Caco-2 (cell line): ENCODE results near the gene ABCC5. TPM values are rescaled to one million over a fixed set of nuclear protein-coding genes. Genes with fewer than 3 reads are reported as not detected.

Experiments
- BruUV-seq: library from RNA; stranded (reverse); fragments of 400-500 nt; replicated peaks from 2 replicates; lab custom pipeline; 2021; lab: Mats Ljungman, UMichigan
- CTCF ChIA-PET: fragments of 300-600 bp; sonication (Branson Sonifier 250); formaldehyde crosslinking; loops from one replicate; lab custom pipeline; 2022; ENCODE audit warnings: antibody characterized with exemption; lab: Charles Lee
- POLR2A ChIA-PET: fragments of 300-600 bp; sonication (Branson Sonifier 250); formaldehyde crosslinking; loops from one replicate; lab custom pipeline; 2022; ENCODE audit warnings: antibody characterized with exemption; lab: Charles Lee
- DNase-seq, 2 experiments: peaks; one replicate each; pipeline versions ENCODE4 v3.0.0 to v3.0.0-alpha.2; 2020 to 2022
- H3K27me3 ChIP-seq: replicated peaks from 2 replicates; pipeline ENCODE4 v1.6.0; 2011; ENCODE audit warnings: low read length; ENCODE audit not compliant: control insufficient read depth, insufficient read depth
- H3K36me3 ChIP-seq: 2 replicates; pipeline ENCODE4 v1.5.1; 2011; ENCODE audit warnings: low read length; ENCODE audit not compliant: control insufficient read depth, insufficient read depth
- H3K4me1 ChIP-seq: fragments of 250-450 bp; sonication (Bioruptor Pico); 2 replicates; pipeline ENCODE4 v1.5.1; 2020; ENCODE audit warnings: mild to moderate bottlenecking
- H3K4me3 ChIP-seq: 2 replicates; pipeline ENCODE4 v1.5.1; 2011; ENCODE audit warnings: low read depth, mild to moderate bottlenecking, control low read depth, low read length
- H3K9me3 ChIP-seq: fragments of 250-450 bp; sonication (Bioruptor Pico); 2 replicates; pipeline ENCODE4 v1.5.1; 2020; ENCODE audit warnings: mild to moderate bottlenecking, moderate library complexity
- H3K27ac Mint-ChIP-seq: one replicate; pipeline ENCODE4 v1.8.0; 2022; ENCODE audit warnings: mixed read lengths; ENCODE audit not compliant: unreplicated experiment
- H3K27me3 Mint-ChIP-seq: one replicate; pipeline ENCODE4 v1.8.0; 2022; ENCODE audit warnings: mixed read lengths; ENCODE audit not compliant: insufficient read depth, unreplicated experiment
- H3K36me3 Mint-ChIP-seq: one replicate; pipeline ENCODE4 v1.8.0; 2022; ENCODE audit warnings: mild to moderate bottlenecking, mixed read lengths; ENCODE audit not compliant: insufficient read depth, unreplicated experiment
- H3K4me1 Mint-ChIP-seq: one replicate; pipeline ENCODE4 v1.8.0; 2022; ENCODE audit warnings: low read depth, mixed read lengths; ENCODE audit not compliant: unreplicated experiment
- H3K4me3 Mint-ChIP-seq: one replicate; pipeline ENCODE4 v1.8.0; 2022; ENCODE audit warnings: mild to moderate bottlenecking, moderate library complexity, mixed read lengths; ENCODE audit not compliant: unreplicated experiment
- H3K9me3 Mint-ChIP-seq: one replicate; pipeline ENCODE4 v1.8.0; 2022; ENCODE audit warnings: mixed read lengths; ENCODE audit not compliant: unreplicated experiment
- CTCF ChIP-seq, 2 experiments: fragments of 200-600 bp in 1 of 2; IDR thresholded peaks; 1 replicate in 1 of 2; 2 replicates in 1 of 2; pipeline versions ENCODE4 v1.5.1 to v1.8.0; 2011 to 2022; ENCODE audit warnings: antibody characterized with exemption in 1 of 2, control low read depth in 1 of 2, inconsistent platforms in 1 of 2, low read depth in 1 of 2, low read length in 1 of 2, mild to moderate bottlenecking in 1 of 2, moderate library complexity in 1 of 2; ENCODE audit not compliant: insufficient read depth in 1 of 2, severe bottlenecking in 1 of 2, unreplicated experiment in 1 of 2
- intact Hi-C: fragments of 100-400 bp; cut with micrococcal nuclease; formaldehyde crosslinking; loops from one replicate; pipeline ENCODE4 v1.10.0; 2022; ENCODE audit not compliant: unreplicated experiment
- total RNA-seq: library from RNA; stranded (reverse); gene quantifications from 2 replicates; pipeline ENCODE4 v1.2.3, GENCODE V29; 2022

The ABCC5 gene
- total RNA-seq, 1 experiment from 2014 or later: 21.3 TPM

GRCh38 chr3:183896610-183897009 is 121.1 kb downstream of the ABCC5 start:
- Mint-ChIP-seq H3K4me1 (no peaks in the 10 kb centered on the region), H3K27ac (no peak overlapping the region), H3K27me3 (no peaks in the 10 kb centered on the region), H3K9me3 (peaks cover 8% of the 10 kb centered on the region), H3K36me3 (no peaks in the 10 kb centered on the region), H3K4me3 (no peak overlapping the region)
- H3K36me3 ChIP-seq: no peaks in the 10 kb centered on the region
- intact Hi-C loops: loop anchor here (5.0 kb wide), 1 partner anchor 236 kb away; no protein-coding TSS in a partner anchor
- no TSS peak for BruUV-seq
- DNase-seq: no peak
- CTCF ChIA-PET: interaction anchor here (0.6 to 2.2 kb wide), 3 partner anchors 121 to 238 kb away, joined by 3 to 11 read pairs (median 3); partner anchors contain the start of genes ABCC5 and EIF2B5
- H3K27me3 ChIP-seq: no peaks in the 10 kb centered on the region
- H3K4me1 ChIP-seq: peaks cover 7% of the 10 kb centered on the region; the same call in 1 of the 2 replicates
- no peak for TF ChIP-seq CTCF (IDR thresholded peaks at IDR 0.05; ENCODE audit: insufficient read depth in 1 of 2, low read depth in 1 of 2, low read length in 1 of 2, severe bottlenecking in 1 of 2, unreplicated experiment in 1 of 2)
- POLR2A ChIA-PET: no interaction called here
- no peak overlapping the region for H3K4me3 ChIP-seq
- H3K9me3 ChIP-seq: 0 out of 2 replicates have a peak, but pooled peaks cover 4% of the 10 kb centered on the region

GRCh38 chr3:183896184-183896583 is 121.5 kb downstream of the ABCC5 start:
- H3K36me3 ChIP-seq: no peaks in the 10 kb centered on the region
- Mint-ChIP-seq H3K27me3 (no peaks in the 10 kb centered on the region), H3K9me3 (peaks cover 8% of the 10 kb centered on the region), H3K27ac (no peak overlapping the region), H3K4me1 (no peaks in the 10 kb centered on the region), H3K36me3 (no peaks in the 10 kb centered on the region), H3K4me3 (no peak overlapping the region)
- H3K27me3 ChIP-seq: no peaks in the 10 kb centered on the region
- intact Hi-C loops: loop anchor here (5.0 kb wide), 1 partner anchor 236 kb away; no protein-coding TSS in a partner anchor
- peaks cover 7% of the 10 kb centered on the region; the same call in 1 of the 2 replicates for H3K4me1 ChIP-seq
- CTCF ChIA-PET: interaction anchor here (0.6 to 2.2 kb wide), 7 partner anchors 12 to 248 kb away, joined by 3 to 11 read pairs (median 4); partner anchors contain the start of genes ABCC5, EIF2B5 and PARL
- H3K9me3 ChIP-seq: 0 out of 2 replicates have a peak, but pooled peaks cover 4% of the 10 kb centered on the region
- DNase-seq: no peak
- no peak for TF ChIP-seq CTCF (IDR thresholded peaks at IDR 0.05; ENCODE audit: insufficient read depth in 1 of 2, low read depth in 1 of 2, low read length in 1 of 2, severe bottlenecking in 1 of 2, unreplicated experiment in 1 of 2)
- POLR2A ChIA-PET: no interaction called here
- BruUV-seq: no TSS peak
- no peak overlapping the region for H3K4me3 ChIP-seq

- Histone ChIP-seq H3K4me3 (no peak overlapping the region), H3K4me1 (peaks cover 7% of the 10 kb centered on the region; the same call in 1 of the 2 replicates), H3K9me3 (0 out of 2 replicates have a peak, but pooled peaks cover 4% of the 10 kb centered on the region), H3K36me3 (no peaks in the 10 kb centered on the region), H3K27me3 (no peaks in the 10 kb centered on the region)
- H3K4me3 Mint-ChIP-seq: no peak overlapping the region
- ChIA-PET CTCF (interaction anchor here (0.6 to 2.2 kb wide), 9 partner anchors 11 to 404 kb away, joined by 3 to 12 read pairs (median 7); partner anchors contain the start of genes ABCC5, EIF2B5 and PARL), POLR2A (no interaction called here)
- peaks cover 8% of the 10 kb centered on the region for H3K9me3 Mint-ChIP-seq
- no TSS peak for BruUV-seq
- no peaks in the 10 kb centered on the region for H3K27me3 Mint-ChIP-seq
- no peak for TF ChIP-seq CTCF (IDR thresholded peaks at IDR 0.05; ENCODE audit: insufficient read depth in 1 of 2, low read depth in 1 of 2, low read length in 1 of 2, severe bottlenecking in 1 of 2, unreplicated experiment in 1 of 2)
- H3K27ac Mint-ChIP-seq: no peak overlapping the region
- no peaks in the 10 kb centered on the region for H3K36me3 Mint-ChIP-seq
- intact Hi-C loops: loop anchor here (1.0 to 5.0 kb wide), 4 partner anchors 72 to 389 kb away; partner anchors contain the start of gene ABCC5
- no peak for DNase-seq
- no peaks in the 10 kb centered on the region for H3K4me1 Mint-ChIP-seq
Observed at GRCh38 chr3:183895774-183896173, 121.9 kb downstream of the ABCC5 start.
